Liver (tissue), 9 donors: ENCODE data around the gene SMIM29. TPM values are rescaled to one million over a fixed set of nuclear protein-coding genes. Genes with fewer than 3 reads are reported as not detected.

Experiments used
- DNase-seq: peaks from one replicate; pipeline ENCODE4 v3.0.0-alpha.2; 2017; ENCODE audit warnings: low spot score
- H3K27ac ChIP-seq, 2 donors: one replicate each; pipeline ENCODE4 v1.7.0; 2013; ENCODE audit warnings: inconsistent platforms in 2 of 2, low read length in 2 of 2, control low read depth in 1 of 2, low read depth in 1 of 2, mild to moderate bottlenecking in 1 of 2
- H3K27me3 ChIP-seq, 4 donors: one replicate each; pipeline versions ENCODE4 v1.6.1 to v1.7.0; 2013; ENCODE audit warnings: low read length in 3 of 4, inconsistent platforms in 1 of 4, mild to moderate bottlenecking in 1 of 4, moderate library complexity in 1 of 4; ENCODE audit not compliant: control insufficient read depth in 4 of 4, insufficient read depth in 4 of 4
- H3K36me3 ChIP-seq, 4 donors: one replicate each; pipeline versions ENCODE4 v1.6.1 to v1.7.0; 2013; ENCODE audit warnings: low read length in 3 of 4, mild to moderate bottlenecking in 3 of 4, low read depth in 1 of 4, moderate library complexity in 1 of 4; ENCODE audit not compliant: control insufficient read depth in 4 of 4, insufficient read depth in 3 of 4
- H3K4me1 ChIP-seq, 4 donors: one replicate each; pipeline versions ENCODE4 v1.6.1 to v1.7.0; 2013; ENCODE audit warnings: low read length in 3 of 4, mild to moderate bottlenecking in 3 of 4, moderate library complexity in 1 of 4; ENCODE audit not compliant: control insufficient read depth in 4 of 4, insufficient read depth in 4 of 4
- H3K4me3 ChIP-seq, 3 donors: one replicate each; pipeline versions ENCODE4 v1.6.1 to v1.7.0; 2013; ENCODE audit warnings: low read length in 3 of 3, control low read depth in 1 of 3, low read depth in 1 of 3, mild to moderate bottlenecking in 1 of 3
- H3K9ac ChIP-seq, 2 donors: one replicate each; pipeline ENCODE4 v1.7.0; 2013; ENCODE audit warnings: low read length in 2 of 2, mild to moderate bottlenecking in 2 of 2, moderate library complexity in 2 of 2, control low read depth in 1 of 2, low read depth in 1 of 2
- H3K9me3 ChIP-seq, 4 donors: one replicate each; pipeline versions ENCODE4 v1.6.1 to v1.7.0; 2013; ENCODE audit warnings: low read length in 3 of 4; ENCODE audit not compliant: control insufficient read depth in 4 of 4
- EGR1 ChIP-seq, 2 donors: IDR thresholded peaks; 2 replicates each; pipeline ENCODE4 v1.6.1; 2016 to 2018; ENCODE audit warnings: antibody characterized with exemption in 2 of 2, low read depth in 2 of 2
- FOXA1 ChIP-seq: IDR thresholded peaks from 2 replicates; pipeline ENCODE4 v1.6.1; 2016; ENCODE audit warnings: antibody characterized with exemption
- GABPA ChIP-seq, 2 donors: IDR thresholded peaks in 1 of 2; conservative IDR thresholded peaks in 1 of 2; 2 replicates each; pipeline ENCODE4 v1.6.1; 2016; ENCODE audit warnings: antibody characterized with exemption in 2 of 2, mild to moderate bottlenecking in 1 of 2, moderate library complexity in 1 of 2
- HNF4A ChIP-seq, 2 donors: conservative IDR thresholded peaks; 2 replicates each; pipeline ENCODE4 v1.6.1; 2016; ENCODE audit warnings: antibody characterized with exemption in 2 of 2, mild to moderate bottlenecking in 2 of 2
- HNF4G ChIP-seq: IDR thresholded peaks from 2 replicates; pipeline ENCODE4 v1.6.1; 2016; ENCODE audit warnings: antibody characterized with exemption
- JUND ChIP-seq, 2 donors: IDR thresholded peaks; 2 replicates each; pipeline ENCODE4 v1.6.1; 2016; ENCODE audit warnings: antibody characterized with exemption in 2 of 2
- MAX ChIP-seq: IDR thresholded peaks from 2 replicates; pipeline ENCODE4 v1.6.1; 2016; ENCODE audit warnings: antibody characterized with exemption
- RAD21 ChIP-seq, 2 donors: IDR thresholded peaks; 2 replicates each; pipeline ENCODE4 v1.6.1; 2016; ENCODE audit warnings: antibody characterized with exemption in 2 of 2, mild to moderate bottlenecking in 2 of 2
- RXRA ChIP-seq, 2 donors: IDR thresholded peaks; 2 replicates each; pipeline ENCODE4 v1.6.1; 2017 to 2018; ENCODE audit warnings: antibody characterized with exemption in 2 of 2, mild to moderate bottlenecking in 1 of 2
- SP1 ChIP-seq: IDR thresholded peaks from 2 replicates; pipeline ENCODE4 v1.6.1; 2018; ENCODE audit warnings: antibody characterized with exemption, mild to moderate bottlenecking
- TAF1 ChIP-seq: conservative IDR thresholded peaks from 2 replicates; pipeline ENCODE4 v1.6.1; 2016; ENCODE audit warnings: antibody characterized with exemption, mild to moderate bottlenecking
- YY1 ChIP-seq: IDR thresholded peaks from 2 replicates; pipeline ENCODE4 v1.6.1; 2016; ENCODE audit warnings: antibody characterized with exemption, mild to moderate bottlenecking
- ZBTB33 ChIP-seq: IDR thresholded peaks from 2 replicates; pipeline ENCODE4 v1.6.1; 2016; ENCODE audit warnings: antibody characterized with exemption
- WGBS: extraction: QIAGEN DNeasy Blood & Tissue Kit; methylation state at CpG from one replicate; pipeline ENCODE4 v1.1.7; 2013; 5-methylcytosine and 5-hydroxymethylcytosine counted together
- polyA plus RNA-seq, 2 donors: library from polyadenylated mRNA; stranded (reverse) in 1 of 2; unstranded in 1 of 2; fragments of 200-250 nt in 1 of 2; fragments of >200 nt in 1 of 2; fragmentation: Nextera tagmentation in 1 of 2; extraction: Ambion mirVana in 1 of 2; gene quantifications; one replicate each; pipeline versions ENCODE4 v1.2.1 to v1.2.3, GENCODE V29; 2013 to 2015
- total RNA-seq, 2 donors: library from RNA; depleted of rRNA; stranded (reverse); fragments of >200 nt; gene quantifications; one replicate each; pipeline ENCODE4 v1.2.3, GENCODE V29; 2014
- TF ChIP-seq, protein P1 (sequence below): IDR thresholded peaks from 2 replicates; pipeline ENCODE4 v1.6.1; 2016; ENCODE audit warnings: antibody characterized with exemption
- TF ChIP-seq, protein P2 (sequence below): IDR thresholded peaks from 2 replicates; pipeline ENCODE4 v1.6.1; 2016; ENCODE audit warnings: antibody characterized with exemption, mild to moderate bottlenecking
- donor health status: healthy.
- donor health status: healthy.
- donor health status: healthy.
- donor health status: healthy.
- donor health status: healthy.

The SMIM29 gene
- total and polyA plus RNA-seq, 4 donors, result 2.4 to 11.3 (median 6.7) TPM

GRCh38 chr6:34238585-34239499, 10.0 kb downstream of the SMIM29 start:
- Histone ChIP-seq H3K27ac (no peak overlapping the region), H3K27me3 (no peaks in the 10 kb centered on the region), H3K9me3 (no peaks in the 10 kb centered on the region), H3K9ac (no peak overlapping the region), H3K4me1 (peaks cover 0 to 11% (median 7%) of the 10 kb centered on the region in 4 donors), H3K36me3 (peaks cover 0 to 17% (median 6%) of the 10 kb centered on the region in 4 donors), H3K4me3 (peak overlapping the region in 1 of 3 donors; percentile 79)
- TF ChIP-seq SP1, result no peak
- no peak for TF ChIP-seq MAX
- no peak for TF ChIP-seq HNF4G
- no peak for TF ChIP-seq GABPA (IDR thresholded peaks at IDR 0.05 in 1 of 2, conservative IDR thresholded peaks at IDR 0.05 in 1 of 2)
- no peak for TF ChIP-seq YY1
- TF ChIP-seq, protein P1, sequence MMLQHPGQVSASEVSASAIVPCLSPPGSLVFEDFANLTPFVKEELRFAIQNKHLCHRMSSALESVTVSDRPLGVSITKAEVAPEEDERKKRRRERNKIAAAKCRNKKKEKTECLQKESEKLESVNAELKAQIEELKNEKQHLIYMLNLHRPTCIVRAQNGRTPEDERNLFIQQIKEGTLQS, result no peak
- no peak for TF ChIP-seq TAF1
- TF ChIP-seq HNF4A (conservative IDR thresholded peaks at IDR 0.05), result no peak
- TF ChIP-seq JUND (IDR thresholded peaks at IDR 0.05), result no peak
- no peak for TF ChIP-seq FOXA1
- TF ChIP-seq RXRA (IDR thresholded peaks at IDR 0.05), result no peak
- TF ChIP-seq, protein P2, sequence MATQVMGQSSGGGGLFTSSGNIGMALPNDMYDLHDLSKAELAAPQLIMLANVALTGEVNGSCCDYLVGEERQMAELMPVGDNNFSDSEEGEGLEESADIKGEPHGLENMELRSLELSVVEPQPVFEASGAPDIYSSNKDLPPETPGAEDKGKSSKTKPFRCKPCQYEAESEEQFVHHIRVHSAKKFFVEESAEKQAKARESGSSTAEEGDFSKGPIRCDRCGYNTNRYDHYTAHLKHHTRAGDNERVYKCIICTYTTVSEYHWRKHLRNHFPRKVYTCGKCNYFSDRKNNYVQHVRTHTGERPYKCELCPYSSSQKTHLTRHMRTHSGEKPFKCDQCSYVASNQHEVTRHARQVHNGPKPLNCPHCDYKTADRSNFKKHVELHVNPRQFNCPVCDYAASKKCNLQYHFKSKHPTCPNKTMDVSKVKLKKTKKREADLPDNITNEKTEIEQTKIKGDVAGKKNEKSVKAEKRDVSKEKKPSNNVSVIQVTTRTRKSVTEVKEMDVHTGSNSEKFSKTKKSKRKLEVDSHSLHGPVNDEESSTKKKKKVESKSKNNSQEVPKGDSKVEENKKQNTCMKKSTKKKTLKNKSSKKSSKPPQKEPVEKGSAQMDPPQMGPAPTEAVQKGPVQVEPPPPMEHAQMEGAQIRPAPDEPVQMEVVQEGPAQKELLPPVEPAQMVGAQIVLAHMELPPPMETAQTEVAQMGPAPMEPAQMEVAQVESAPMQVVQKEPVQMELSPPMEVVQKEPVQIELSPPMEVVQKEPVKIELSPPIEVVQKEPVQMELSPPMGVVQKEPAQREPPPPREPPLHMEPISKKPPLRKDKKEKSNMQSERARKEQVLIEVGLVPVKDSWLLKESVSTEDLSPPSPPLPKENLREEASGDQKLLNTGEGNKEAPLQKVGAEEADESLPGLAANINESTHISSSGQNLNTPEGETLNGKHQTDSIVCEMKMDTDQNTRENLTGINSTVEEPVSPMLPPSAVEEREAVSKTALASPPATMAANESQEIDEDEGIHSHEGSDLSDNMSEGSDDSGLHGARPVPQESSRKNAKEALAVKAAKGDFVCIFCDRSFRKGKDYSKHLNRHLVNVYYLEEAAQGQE, result no peak
- no peak for TF ChIP-seq EGR1 (IDR thresholded peaks at IDR 0.05; ENCODE audit: low read depth in 2 of 2)
- no peak for TF ChIP-seq RAD21 (IDR thresholded peaks at IDR 0.05)
- TF ChIP-seq ZBTB33, result no peak
- no peak for DNase-seq
- 86% methylated on average over 14 of the region's 14 CpGs for WGBS
